Liver (tissue), 9 donors: ENCODE measurements around the gene AXIN1. TPM values are rescaled to one million over a fixed set of nuclear protein-coding genes. Genes with fewer than 3 reads are reported as not detected.

Experiments used
- DNase-seq: peaks from one replicate; pipeline ENCODE4 v3.0.0-alpha.2; 2017; ENCODE audit warnings: low spot score
- H3K27ac ChIP-seq, 2 donors: one replicate each; pipeline ENCODE4 v1.7.0; 2013; ENCODE audit warnings: inconsistent platforms in 2 of 2, low read length in 2 of 2, control low read depth in 1 of 2, low read depth in 1 of 2, mild to moderate bottlenecking in 1 of 2
- H3K27me3 ChIP-seq, 4 donors: one replicate each; pipeline versions ENCODE4 v1.6.1 to v1.7.0; 2013; ENCODE audit warnings: low read length in 3 of 4, inconsistent platforms in 1 of 4, mild to moderate bottlenecking in 1 of 4, moderate library complexity in 1 of 4; ENCODE audit not compliant: control insufficient read depth in 4 of 4, insufficient read depth in 4 of 4
- H3K36me3 ChIP-seq, 4 donors: one replicate each; pipeline versions ENCODE4 v1.6.1 to v1.7.0; 2013; ENCODE audit warnings: low read length in 3 of 4, mild to moderate bottlenecking in 3 of 4, low read depth in 1 of 4, moderate library complexity in 1 of 4; ENCODE audit not compliant: control insufficient read depth in 4 of 4, insufficient read depth in 3 of 4
- H3K4me1 ChIP-seq, 4 donors: one replicate each; pipeline versions ENCODE4 v1.6.1 to v1.7.0; 2013; ENCODE audit warnings: low read length in 3 of 4, mild to moderate bottlenecking in 3 of 4, moderate library complexity in 1 of 4; ENCODE audit not compliant: control insufficient read depth in 4 of 4, insufficient read depth in 4 of 4
- H3K4me3 ChIP-seq, 3 donors: one replicate each; pipeline versions ENCODE4 v1.6.1 to v1.7.0; 2013; ENCODE audit warnings: low read length in 3 of 3, control low read depth in 1 of 3, low read depth in 1 of 3, mild to moderate bottlenecking in 1 of 3
- H3K9ac ChIP-seq, 2 donors: one replicate each; pipeline ENCODE4 v1.7.0; 2013; ENCODE audit warnings: low read length in 2 of 2, mild to moderate bottlenecking in 2 of 2, moderate library complexity in 2 of 2, control low read depth in 1 of 2, low read depth in 1 of 2
- H3K9me3 ChIP-seq, 4 donors: one replicate each; pipeline versions ENCODE4 v1.6.1 to v1.7.0; 2013; ENCODE audit warnings: low read length in 3 of 4; ENCODE audit not compliant: control insufficient read depth in 4 of 4
- ATF3 ChIP-seq: IDR thresholded peaks from 2 replicates; pipeline ENCODE4 v1.6.1; 2016; ENCODE audit warnings: antibody characterized with exemption
- CTCF ChIP-seq: fragments of 150-350 bp; IDR thresholded peaks from 2 replicates; pipeline ENCODE4 v1.5.1; 2017; ENCODE audit warnings: improper control_type of control experiment, low read depth, low read length; ENCODE audit not compliant: missing input control
- EGR1 ChIP-seq, 2 donors: IDR thresholded peaks; 2 replicates each; pipeline ENCODE4 v1.6.1; 2016 to 2018; ENCODE audit warnings: antibody characterized with exemption in 2 of 2, low read depth in 2 of 2
- FOXA1 ChIP-seq: IDR thresholded peaks from 2 replicates; pipeline ENCODE4 v1.6.1; 2016; ENCODE audit warnings: antibody characterized with exemption
- FOXA2 ChIP-seq: IDR thresholded peaks from 2 replicates; pipeline ENCODE4 v1.6.1; 2016; ENCODE audit warnings: antibody characterized with exemption
- GABPA ChIP-seq, 2 donors: IDR thresholded peaks in 1 of 2; conservative IDR thresholded peaks in 1 of 2; 2 replicates each; pipeline ENCODE4 v1.6.1; 2016; ENCODE audit warnings: antibody characterized with exemption in 2 of 2, mild to moderate bottlenecking in 1 of 2, moderate library complexity in 1 of 2
- HNF4A ChIP-seq, 2 donors: conservative IDR thresholded peaks; 2 replicates each; pipeline ENCODE4 v1.6.1; 2016; ENCODE audit warnings: antibody characterized with exemption in 2 of 2, mild to moderate bottlenecking in 2 of 2
- HNF4G ChIP-seq: IDR thresholded peaks from 2 replicates; pipeline ENCODE4 v1.6.1; 2016; ENCODE audit warnings: antibody characterized with exemption
- JUND ChIP-seq, 2 donors: IDR thresholded peaks; 2 replicates each; pipeline ENCODE4 v1.6.1; 2016; ENCODE audit warnings: antibody characterized with exemption in 2 of 2
- MAX ChIP-seq: IDR thresholded peaks from 2 replicates; pipeline ENCODE4 v1.6.1; 2016; ENCODE audit warnings: antibody characterized with exemption
- NR2F2 ChIP-seq: IDR thresholded peaks from 2 replicates; pipeline ENCODE4 v1.6.1; 2016; ENCODE audit warnings: antibody characterized with exemption
- RAD21 ChIP-seq, 2 donors: IDR thresholded peaks; 2 replicates each; pipeline ENCODE4 v1.6.1; 2016; ENCODE audit warnings: antibody characterized with exemption in 2 of 2, mild to moderate bottlenecking in 2 of 2
- REST ChIP-seq: IDR thresholded peaks from 2 replicates; pipeline ENCODE4 v1.6.1; 2016; ENCODE audit warnings: antibody characterized with exemption, mild to moderate bottlenecking
- RXRA ChIP-seq, 2 donors: IDR thresholded peaks; 2 replicates each; pipeline ENCODE4 v1.6.1; 2017 to 2018; ENCODE audit warnings: antibody characterized with exemption in 2 of 2, mild to moderate bottlenecking in 1 of 2
- SP1 ChIP-seq: IDR thresholded peaks from 2 replicates; pipeline ENCODE4 v1.6.1; 2018; ENCODE audit warnings: antibody characterized with exemption, mild to moderate bottlenecking
- TAF1 ChIP-seq: conservative IDR thresholded peaks from 2 replicates; pipeline ENCODE4 v1.6.1; 2016; ENCODE audit warnings: antibody characterized with exemption, mild to moderate bottlenecking
- YY1 ChIP-seq: IDR thresholded peaks from 2 replicates; pipeline ENCODE4 v1.6.1; 2016; ENCODE audit warnings: antibody characterized with exemption, mild to moderate bottlenecking
- ZBTB33 ChIP-seq: IDR thresholded peaks from 2 replicates; pipeline ENCODE4 v1.6.1; 2016; ENCODE audit warnings: antibody characterized with exemption
- WGBS: extraction: QIAGEN DNeasy Blood & Tissue Kit; methylation state at CpG from one replicate; pipeline ENCODE4 v1.1.7; 2013; 5-methylcytosine and 5-hydroxymethylcytosine counted together
- polyA plus RNA-seq, 2 donors: library from polyadenylated mRNA; stranded (reverse) in 1 of 2; unstranded in 1 of 2; fragments of 200-250 nt in 1 of 2; fragments of >200 nt in 1 of 2; fragmentation: Nextera tagmentation in 1 of 2; extraction: Ambion mirVana in 1 of 2; gene quantifications; one replicate each; pipeline versions ENCODE4 v1.2.1 to v1.2.3, GENCODE V29; 2013 to 2015
- total RNA-seq, 2 donors: library from RNA; depleted of rRNA; stranded (reverse); fragments of >200 nt; gene quantifications; one replicate each; pipeline ENCODE4 v1.2.3, GENCODE V29; 2014
- donor health status: healthy.
- donor health status: healthy.
- donor health status: healthy.
- donor health status: healthy.
- donor health status: healthy.

AXIN1 gene
- total and polyA plus RNA-seq, 4 donors = 2.0 to 10.3 (median 7.9) TPM

- WGBS = 4% methylated on average over 56 of the region's 56 CpGs
- H3K4me1 ChIP-seq = peaks cover 0 to 9% (median 4%) of the 10 kb centered on the region in 4 donors
- no peak within 1 kb of the TSS for H3K9ac ChIP-seq
- H3K27ac ChIP-seq = no peak within 1 kb of the TSS
- H3K36me3 ChIP-seq = peaks cover 0 to 1% (median 0%) of the 10 kb centered on the region in 4 donors
- peak within 1 kb of the TSS in 1 of 3 donors; percentile 25 for H3K4me3 ChIP-seq
- H3K27me3 ChIP-seq = peaks cover 0 to 8% (median 3%) of the 10 kb centered on the region in 4 donors
- TF ChIP-seq TAF1 = no peak
- no peak for TF ChIP-seq FOXA1
- TF ChIP-seq YY1 = no peak
- TF ChIP-seq REST = no peak
- no peak for TF ChIP-seq CTCF
- TF ChIP-seq RAD21 (IDR thresholded peaks at IDR 0.05) = no peak
- no peak for TF ChIP-seq EGR1 (IDR thresholded peaks at IDR 0.05; ENCODE audit: low read depth in 2 of 2)
- no peak for TF ChIP-seq MAX
- no peak for TF ChIP-seq ATF3
- no peak for TF ChIP-seq SP1
- no peak for TF ChIP-seq GABPA (IDR thresholded peaks at IDR 0.05 in 1 of 2, conservative IDR thresholded peaks at IDR 0.05 in 1 of 2)
- TF ChIP-seq JUND (IDR thresholded peaks at IDR 0.05) = no peak
- TF ChIP-seq FOXA2 = no peak
- no peak for TF ChIP-seq HNF4A (conservative IDR thresholded peaks at IDR 0.05)
- no peak for TF ChIP-seq HNF4G
- TF ChIP-seq ZBTB33 = no peak
- no peak for TF ChIP-seq RXRA (IDR thresholded peaks at IDR 0.05)
- TF ChIP-seq NR2F2 = no peak
- no peaks in the 10 kb centered on the region for H3K9me3 ChIP-seq
- no peak for DNase-seq
Observed at GRCh38 chr16:275786-276232, 76.7 kb downstream of the AXIN1 start, which contains the start of gene RGS11. RGS11 (minus strand) TSS chr16:275944; CDS start chr16:275911, 33 bp downstream.
